AG10803 (cell line): ENCODE measurements around the gene PLA2G4B.

Experiments used
- DNase-seq: peaks from one replicate; pipeline ENCODE4 v3.0.0; 2010; ENCODE audit warnings: low read depth
- H3K4me3 ChIP-seq: 2 replicates; pipeline ENCODE4 v1.5.1; 2011; ENCODE audit warnings: mild to moderate bottlenecking, low read length, control low read depth
- CTCF ChIP-seq: conservative IDR thresholded peaks from 2 replicates; pipeline ENCODE4 v1.5.1; 2011; ENCODE audit warnings: mild to moderate bottlenecking, low read length, control low read depth, inconsistent platforms

Gene PLA2G4B

GRCh38 chr15:41861736-41862356 lies 23.2 kb downstream of the PLA2G4B start:
- TF ChIP-seq CTCF: no peak
- no peak overlapping the region for H3K4me3 ChIP-seq
- DNase-seq: no peak

GRCh38 chr15:41862515-41863116 lies 24.0 kb downstream of the PLA2G4B start:
- H3K4me3 ChIP-seq: no peak overlapping the region
- DNase-seq: no peak
- TF ChIP-seq CTCF: no peak

- no peak for DNase-seq
- H3K4me3 ChIP-seq: no peak overlapping the region
- TF ChIP-seq CTCF: no peak
Observed at GRCh38 chr15:41865490-41866055, 26.9 kb downstream of the PLA2G4B start.

- no peak for DNase-seq
Observed at GRCh38 chr15:41866263-41866703, 27.6 kb downstream of the PLA2G4B start.

GRCh38 chr15:41866872-41867579 lies 28.4 kb downstream of the PLA2G4B start:
- no peak for DNase-seq
- no peak overlapping the region for H3K4me3 ChIP-seq
- TF ChIP-seq CTCF: no peak

More at GRCh38 chr15:41866263-41866703, 27.6 kb downstream of the PLA2G4B start:
- no peak for TF ChIP-seq CTCF
- no peak overlapping the region for H3K4me3 ChIP-seq

- no peak for DNase-seq
- TF ChIP-seq CTCF: no peak
- no peak overlapping the region for H3K4me3 ChIP-seq
Observed at GRCh38 chr15:41868321-41868720, 29.7 kb downstream of the PLA2G4B start.
